ENCODE data around the gene RSF1.

DNA sequence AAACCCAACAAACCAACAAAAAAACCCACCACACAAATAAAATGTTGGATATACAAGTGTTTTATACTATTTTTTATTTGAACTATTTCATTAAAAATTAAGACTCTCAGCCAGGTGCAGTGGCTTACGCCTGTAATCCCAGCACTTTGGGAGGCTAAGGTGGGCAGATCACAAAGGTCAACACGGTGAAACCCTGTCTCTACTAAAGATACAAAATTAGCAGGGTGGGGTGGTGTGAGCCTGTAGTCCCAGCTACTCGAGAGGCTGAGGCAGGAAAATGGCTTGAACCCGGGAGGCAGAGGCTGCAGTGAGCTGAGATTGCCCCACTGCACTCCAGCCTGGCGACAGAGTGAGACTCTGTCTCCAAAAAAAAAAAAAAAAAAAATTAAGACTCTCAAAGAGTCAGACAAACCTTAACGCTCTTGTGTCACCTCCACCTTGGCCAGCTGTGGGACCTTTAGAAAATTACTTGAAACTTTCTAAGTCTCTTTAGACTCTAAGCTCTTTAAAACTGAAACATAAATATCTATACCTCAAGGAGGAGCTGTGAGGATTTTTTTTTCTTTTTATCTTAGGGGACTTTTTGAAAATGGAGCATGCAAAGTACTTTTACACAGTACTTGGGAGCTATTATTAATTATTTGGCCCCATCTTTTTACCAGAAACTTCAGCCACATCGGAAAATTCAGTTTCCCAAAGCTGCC is 114.5 kb downstream of the RSF1 start:
- TF ChIP-seq, protein P1, sequence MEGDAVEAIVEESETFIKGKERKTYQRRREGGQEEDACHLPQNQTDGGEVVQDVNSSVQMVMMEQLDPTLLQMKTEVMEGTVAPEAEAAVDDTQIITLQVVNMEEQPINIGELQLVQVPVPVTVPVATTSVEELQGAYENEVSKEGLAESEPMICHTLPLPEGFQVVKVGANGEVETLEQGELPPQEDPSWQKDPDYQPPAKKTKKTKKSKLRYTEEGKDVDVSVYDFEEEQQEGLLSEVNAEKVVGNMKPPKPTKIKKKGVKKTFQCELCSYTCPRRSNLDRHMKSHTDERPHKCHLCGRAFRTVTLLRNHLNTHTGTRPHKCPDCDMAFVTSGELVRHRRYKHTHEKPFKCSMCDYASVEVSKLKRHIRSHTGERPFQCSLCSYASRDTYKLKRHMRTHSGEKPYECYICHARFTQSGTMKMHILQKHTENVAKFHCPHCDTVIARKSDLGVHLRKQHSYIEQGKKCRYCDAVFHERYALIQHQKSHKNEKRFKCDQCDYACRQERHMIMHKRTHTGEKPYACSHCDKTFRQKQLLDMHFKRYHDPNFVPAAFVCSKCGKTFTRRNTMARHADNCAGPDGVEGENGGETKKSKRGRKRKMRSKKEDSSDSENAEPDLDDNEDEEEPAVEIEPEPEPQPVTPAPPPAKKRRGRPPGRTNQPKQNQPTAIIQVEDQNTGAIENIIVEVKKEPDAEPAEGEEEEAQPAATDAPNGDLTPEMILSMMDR (IDR thresholded peaks at IDR 0.05): no peak
- TF ChIP-seq POLR2A (IDR thresholded peaks at IDR 0.05): no peak

All from Peyer's patch (tissue), 4 donors.